Body of pancreas (tissue), 4 donors: ENCODE results near the gene MAGEB1.

Experiments used
- CTCF ChIP-seq, 7 experiments: fragments of 450-650 bp in 4 of 7; fragments of 200-600 bp in 3 of 7; sonication (generic) in 3 of 7; IDR thresholded peaks; one replicate each; pipeline ENCODE4 v1.5.1; 2016 to 2019; ENCODE audit warnings: antibody characterized with exemption in 7 of 7
- POLR2A ChIP-seq, 3 donors: fragments of 450-650 bp; IDR thresholded peaks; one replicate each; pipeline ENCODE4 v1.6.1; 2016; ENCODE audit warnings: antibody characterized with exemption in 3 of 3, mild to moderate bottlenecking in 2 of 3

GRCh38 chrX:30220661-30221060, 26.3 kb upstream of the MAGEB1 start:
- TF ChIP-seq CTCF (IDR thresholded peaks at IDR 0.05) = no peak
- no peak for TF ChIP-seq POLR2A (IDR thresholded peaks at IDR 0.05)
